GM21526 (cell line): ENCODE data around the gene CTDNEP1.

ENCODE experiments used
- ATAC-seq: cut with Tn5 transposase; IDR thresholded peaks from one replicate; pipeline ENCODE4 v1.9.1; 2021; ENCODE audit warnings: moderate library complexity; ENCODE audit not compliant: unreplicated experiment, low FRiP score

The CTDNEP1 gene

GRCh38 chr17:7232114-7232513 lies 19.4 kb downstream of the CTDNEP1 start:
- ATAC-seq: no peak

- no peak for ATAC-seq
These were observed 22.0 kb downstream of the CTDNEP1 start for GRCh38 chr17:7229504-7229903.

DNA sequence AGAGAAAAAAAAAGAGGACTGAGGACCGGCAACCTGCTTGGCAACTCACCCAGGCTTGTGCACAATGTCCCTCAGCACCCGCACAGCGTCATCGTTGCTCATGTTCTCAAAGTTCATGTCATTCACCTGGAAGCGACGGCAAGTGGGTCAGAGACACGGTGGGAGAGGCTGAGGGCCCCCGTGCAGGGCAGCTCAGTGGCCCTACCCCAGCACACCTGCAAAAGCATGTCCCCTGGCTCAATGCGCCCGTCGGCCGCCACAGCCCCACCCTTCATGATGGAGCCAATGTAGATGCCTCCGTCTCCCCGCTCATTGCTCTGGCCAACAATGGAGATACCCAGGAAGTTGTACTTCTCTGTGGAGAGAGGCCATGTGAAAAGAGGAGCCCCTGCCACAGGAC lies 22.6 kb downstream of the CTDNEP1 start:
- no peak for ATAC-seq

DNA sequence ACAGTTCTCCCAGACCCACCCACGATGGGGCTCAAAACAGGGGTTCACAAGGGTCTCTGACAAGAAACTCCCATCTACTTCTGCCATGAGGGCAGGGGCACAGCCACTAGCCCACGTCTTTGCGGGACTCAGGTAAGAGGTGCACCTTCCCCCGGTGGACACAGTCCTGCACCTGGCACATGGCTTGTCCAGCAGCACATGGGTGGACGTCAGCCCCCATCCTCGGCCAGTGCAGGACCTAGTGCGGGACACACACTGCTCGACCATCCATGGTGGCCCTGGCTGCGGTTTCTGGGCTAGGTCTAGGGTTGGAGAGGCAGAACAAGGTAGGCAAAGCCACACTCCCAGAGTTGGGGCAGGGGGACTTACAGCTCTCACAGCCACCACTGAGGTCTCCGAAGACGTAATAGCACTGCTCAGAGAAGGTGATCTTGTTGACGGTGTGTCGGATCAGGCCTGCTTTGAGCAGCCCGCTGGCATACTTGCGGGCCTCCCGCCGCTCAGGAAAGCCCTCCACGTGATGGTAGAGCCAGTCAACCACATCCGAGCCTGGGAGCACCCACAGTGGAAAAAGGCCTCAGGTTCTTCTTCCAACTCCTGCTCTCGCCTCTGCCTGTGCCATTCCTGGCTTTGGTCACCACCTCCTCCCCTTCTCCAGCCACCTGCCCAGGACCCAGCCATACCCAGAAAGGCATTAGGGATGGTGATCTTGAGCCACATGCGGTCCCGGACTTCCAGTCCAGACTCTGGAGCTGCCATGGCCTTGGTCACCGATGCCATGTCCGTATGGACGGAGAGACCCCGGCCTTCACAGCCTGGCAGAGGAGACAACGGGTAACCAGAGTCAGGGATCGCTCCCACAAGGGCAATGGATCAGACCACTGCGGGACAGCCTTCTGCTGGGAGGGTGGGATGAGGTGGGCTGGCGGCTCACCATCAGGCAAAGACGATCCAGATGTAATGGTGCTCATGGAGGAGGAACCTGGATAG lies 24.5 kb downstream of the CTDNEP1 start:
- no peak for ATAC-seq

DNA sequence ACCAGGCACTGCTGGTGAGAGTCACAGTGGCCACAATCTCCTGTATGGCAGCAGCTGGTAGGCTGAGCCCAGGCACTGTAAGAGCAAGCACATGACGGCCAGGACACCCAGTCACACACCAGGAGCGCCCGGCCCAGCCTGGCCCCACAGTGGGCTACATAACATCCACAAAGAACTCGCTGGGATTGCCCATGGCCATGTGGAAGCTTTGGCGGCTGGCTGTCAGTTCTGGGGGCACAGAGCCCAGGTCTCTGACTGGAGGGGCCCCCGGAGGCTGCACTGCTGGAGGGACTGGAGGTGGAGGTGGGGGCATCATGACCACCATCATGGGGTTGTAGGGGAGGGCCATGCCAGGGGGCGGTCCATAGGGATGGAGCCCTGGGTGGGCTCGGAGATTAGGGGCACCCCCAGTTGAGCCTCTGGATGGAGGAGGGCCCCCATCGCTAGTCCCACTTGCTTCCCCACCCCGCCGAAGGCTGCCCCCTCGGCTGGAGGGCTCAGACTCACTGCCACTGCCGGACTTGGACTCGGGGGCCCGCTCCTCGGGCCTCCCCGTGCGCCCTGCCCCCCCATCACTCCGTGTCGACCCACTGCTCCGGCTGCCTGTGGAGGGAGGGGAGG lies 25.7 kb downstream of the CTDNEP1 start:
- ATAC-seq: no peak

- no peak for ATAC-seq
These were observed 26.8 kb downstream of the CTDNEP1 start for GRCh38 chr17:7224661-7225111.

GRCh38 chr17:7224110-7224509 lies 27.4 kb downstream of the CTDNEP1 start:
- ATAC-seq: no peak

- no peak for ATAC-seq
These were observed 28.2 kb downstream of the CTDNEP1 start for GRCh38 chr17:7223375-7223774.

DNA sequence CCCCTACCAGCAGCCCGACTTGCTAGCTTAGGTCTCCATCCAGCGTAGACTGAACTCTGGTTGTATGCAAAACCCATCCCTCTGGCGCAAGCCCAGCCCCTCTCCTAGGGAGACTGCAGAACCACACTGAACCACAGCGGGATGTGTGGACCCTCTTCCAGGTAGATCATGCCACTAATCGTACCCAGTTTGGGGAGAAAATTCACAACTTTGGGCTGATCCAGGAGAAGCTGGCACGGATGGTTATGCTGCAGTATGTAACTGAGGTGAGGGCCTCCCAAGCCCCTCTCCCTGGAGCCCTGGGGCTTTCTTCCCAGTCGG lies 28.6 kb downstream of the CTDNEP1 start:
- no peak for ATAC-seq

DNA sequence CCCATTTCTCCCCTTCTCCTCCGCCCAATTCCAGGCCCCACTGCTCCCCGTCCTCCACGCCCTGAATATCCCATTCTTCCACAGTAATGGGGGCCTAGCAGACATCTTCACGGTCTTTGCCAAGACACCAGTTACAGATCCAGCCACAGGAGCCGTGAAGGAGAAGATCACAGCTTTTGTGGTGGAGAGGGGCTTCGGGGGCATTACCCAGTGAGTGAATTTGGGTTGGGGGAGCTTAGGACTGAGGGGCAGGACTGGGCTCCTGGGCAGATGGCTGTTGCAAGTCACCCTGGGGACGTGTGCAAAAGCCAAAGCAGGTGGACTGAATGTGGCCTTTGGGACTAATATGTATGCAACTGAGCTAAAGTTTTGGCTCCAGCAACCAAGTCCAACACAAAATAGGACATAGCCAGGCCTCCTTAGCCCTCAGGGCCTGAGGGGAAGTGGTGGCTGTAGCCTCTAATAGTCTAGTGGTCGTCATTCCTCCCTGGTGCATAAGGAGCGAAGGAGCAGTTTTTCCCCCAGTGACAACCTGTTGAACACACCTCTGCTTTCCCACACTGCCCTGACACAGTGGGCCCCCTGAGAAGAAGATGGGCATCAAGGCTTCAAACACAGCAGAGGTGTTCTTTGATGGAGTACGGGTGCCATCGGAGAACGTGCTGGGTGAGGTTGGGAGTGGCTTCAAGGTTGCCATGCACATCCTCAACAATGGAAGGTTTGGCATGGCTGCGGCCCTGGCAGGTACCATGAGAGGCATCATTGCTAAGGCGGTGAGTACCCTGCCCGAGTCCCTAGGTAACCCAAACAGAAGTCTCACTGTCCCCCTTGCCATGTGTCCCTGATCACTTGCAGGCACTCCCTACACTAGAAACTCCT lies 29.2 kb downstream of the CTDNEP1 start:
- no peak for ATAC-seq

DNA sequence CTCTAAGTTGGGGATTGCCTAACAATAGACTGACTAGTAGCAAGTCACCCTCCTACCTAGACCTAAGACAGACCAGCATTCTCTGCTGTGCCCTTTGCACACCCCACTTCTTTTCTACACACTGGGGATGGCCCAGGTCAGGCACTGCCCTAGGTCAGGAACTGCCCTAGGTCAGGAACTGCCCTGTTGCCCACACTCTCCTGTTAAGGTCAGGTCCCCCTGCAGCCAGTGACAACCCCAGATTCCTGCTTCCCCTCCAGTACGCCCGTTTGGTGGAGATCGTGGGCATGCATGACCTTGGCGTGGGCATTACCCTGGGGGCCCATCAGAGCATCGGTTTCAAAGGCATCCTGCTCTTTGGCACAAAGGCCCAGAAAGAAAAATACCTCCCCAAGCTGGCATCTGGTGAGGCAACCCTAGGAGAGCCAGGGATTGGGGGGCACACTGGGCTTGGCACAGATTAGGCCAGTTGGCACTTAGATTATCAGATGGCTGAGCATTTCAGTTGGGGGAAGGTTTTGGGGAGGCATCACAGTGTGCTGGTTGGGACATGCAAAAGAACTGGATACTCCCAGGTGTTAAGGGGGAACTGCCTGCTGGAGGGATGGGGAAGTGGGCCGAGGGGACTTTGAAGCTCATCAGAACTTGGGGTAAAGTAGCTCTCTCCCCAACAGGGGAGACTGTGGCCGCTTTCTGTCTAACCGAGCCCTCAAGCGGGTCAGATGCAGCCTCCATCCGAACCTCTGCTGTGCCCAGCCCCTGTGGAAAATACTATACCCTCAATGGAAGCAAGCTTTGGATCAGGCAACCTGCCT lies 30.0 kb downstream of the CTDNEP1 start:
- ATAC-seq: no peak

GRCh38 chr17:7220593-7221277 lies 30.8 kb downstream of the CTDNEP1 start:
- ATAC-seq: no peak

DNA sequence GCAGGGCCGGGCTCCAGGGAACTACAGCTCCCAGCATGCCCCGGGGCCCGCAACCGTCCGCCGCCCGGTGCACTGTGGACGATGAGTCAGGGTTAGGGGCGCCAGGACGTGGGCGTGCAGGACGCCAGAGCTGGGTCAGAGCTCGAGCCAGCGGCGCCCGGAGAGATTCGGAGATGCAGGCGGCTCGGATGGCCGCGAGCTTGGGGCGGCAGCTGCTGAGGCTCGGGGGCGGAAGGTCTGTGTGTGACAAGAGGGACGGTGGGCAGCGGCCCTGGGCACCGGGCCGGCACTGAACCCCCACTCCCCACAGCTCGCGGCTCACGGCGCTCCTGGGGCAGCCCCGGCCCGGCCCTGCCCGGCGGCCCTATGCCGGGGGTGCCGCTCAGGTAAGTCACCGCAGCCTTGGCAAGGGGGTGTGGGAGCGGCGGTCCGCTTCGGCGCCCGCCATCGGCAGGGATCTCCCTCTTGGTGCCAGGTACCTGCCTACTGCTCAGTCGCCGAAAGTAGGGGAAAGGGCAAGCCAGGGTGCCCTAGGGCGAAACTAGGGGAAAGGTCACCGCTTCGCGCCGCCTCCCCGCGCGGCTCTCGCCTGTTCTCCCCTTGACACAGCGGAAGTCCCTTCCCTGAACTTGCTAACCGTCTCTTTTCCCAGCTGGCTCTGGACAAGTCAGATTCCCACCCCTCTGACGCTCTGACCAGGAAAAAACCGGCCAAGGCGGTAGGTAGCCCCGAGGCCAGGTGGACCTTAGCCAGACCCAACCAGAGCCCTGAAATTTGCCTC lies 31.5 kb downstream of the CTDNEP1 start, which contains the start of the genes ACADVL and DLG4:
ACADVL (plus strand) TSS at position 127 of the 781 bp plus-strand sequence; CDS start at position 174, 47 bp downstream.
DLG4 (minus strand) TSS at position 25 of the 781 bp plus-strand sequence.
- ATAC-seq: no peak

GRCh38 chr17:7219229-7219811 lies 32.2 kb downstream of the CTDNEP1 start:
- ATAC-seq: no peak

GRCh38 chr17:7218758-7219157 lies 32.8 kb downstream of the CTDNEP1 start:
- ATAC-seq: no peak

DNA sequence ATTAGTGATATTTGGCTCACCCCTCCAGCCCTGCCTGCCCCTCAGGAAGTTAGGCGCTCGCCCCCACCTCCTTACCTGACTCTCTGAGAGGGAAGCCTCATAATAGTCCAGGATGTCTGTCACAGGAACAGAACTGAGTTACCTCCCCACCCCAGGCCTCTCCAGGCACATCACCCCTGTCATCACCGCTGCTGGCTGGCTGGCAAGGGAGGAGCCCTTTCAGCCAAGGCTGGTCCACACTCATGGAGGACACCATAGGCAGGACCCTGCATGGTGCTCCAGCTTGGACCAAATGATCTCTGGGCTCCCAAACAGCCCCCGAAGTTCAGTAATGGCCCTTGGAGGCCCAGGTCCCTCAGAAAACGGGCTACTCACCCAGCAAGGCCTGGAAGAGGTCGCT lies 33.4 kb downstream of the CTDNEP1 start:
- ATAC-seq: no peak

- ATAC-seq: no peak
These were observed 34.2 kb downstream of the CTDNEP1 start for GRCh38 chr17:7217113-7217987.
